ENCODE data around the gene CTDSP2. TPM values are rescaled to one million over a fixed set of nuclear protein-coding genes. Genes with fewer than 3 reads are reported as not detected.
"Not testable (repeated sequence)": the region's sequence is repeated elsewhere in the genome, so short reads cannot be mapped to it uniquely, and the experiment has no call there.

The CTDSP2 gene
- total RNA-seq, 1 experiment from 2014 or later, result 44.8 TPM

DNA sequence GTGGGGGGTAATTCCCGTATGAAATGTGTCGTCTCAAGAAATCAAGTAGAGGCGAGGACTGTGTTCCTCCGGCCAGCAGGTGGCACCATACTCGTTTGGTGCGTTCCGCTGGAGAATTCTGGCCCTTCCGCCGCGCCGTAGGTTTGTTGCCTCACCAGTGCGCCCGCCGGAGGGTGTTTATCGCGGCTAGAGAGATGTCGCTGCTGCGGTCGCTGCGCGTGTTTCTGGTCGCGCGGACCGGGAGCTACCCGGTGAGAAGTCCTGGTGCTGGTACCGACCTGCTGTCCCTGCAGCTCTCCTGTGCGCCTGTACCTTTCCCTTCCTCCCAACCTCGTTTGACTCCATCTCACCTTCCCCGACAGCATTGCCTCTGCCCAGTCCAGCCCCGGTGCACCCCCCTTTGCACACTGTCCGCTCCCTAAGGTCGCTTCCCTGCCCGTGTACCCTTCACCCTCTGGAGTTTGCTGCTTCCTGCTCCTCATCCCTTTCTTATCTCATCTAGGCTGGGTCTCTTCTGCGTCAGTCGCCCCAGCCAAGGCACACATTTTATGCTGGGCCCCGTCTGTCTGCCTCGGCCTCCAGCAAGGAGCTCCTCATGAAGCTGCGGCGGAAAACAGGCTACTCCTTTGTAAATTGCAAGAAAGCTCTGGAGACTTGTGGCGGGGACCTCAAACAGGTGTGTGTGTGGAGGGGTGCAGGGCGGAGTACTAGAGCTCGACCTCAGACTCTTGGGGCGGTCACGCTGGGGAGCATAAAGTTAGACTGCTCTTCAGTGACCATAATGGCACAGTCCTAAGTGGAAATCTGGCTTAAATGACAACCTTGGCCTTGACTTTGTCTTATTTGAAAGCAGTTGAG, 63.7 kb downstream of the CTDSP2 start, which contains the start of gene TSFM:
TSS of gene TSFM (plus strand) at position 180 of the 858 bp plus-strand sequence. CDS start at position 195, 15 bp downstream.
- peak; percentile 89 for DNase-seq (ENCODE audit: low spot score)

DNA sequence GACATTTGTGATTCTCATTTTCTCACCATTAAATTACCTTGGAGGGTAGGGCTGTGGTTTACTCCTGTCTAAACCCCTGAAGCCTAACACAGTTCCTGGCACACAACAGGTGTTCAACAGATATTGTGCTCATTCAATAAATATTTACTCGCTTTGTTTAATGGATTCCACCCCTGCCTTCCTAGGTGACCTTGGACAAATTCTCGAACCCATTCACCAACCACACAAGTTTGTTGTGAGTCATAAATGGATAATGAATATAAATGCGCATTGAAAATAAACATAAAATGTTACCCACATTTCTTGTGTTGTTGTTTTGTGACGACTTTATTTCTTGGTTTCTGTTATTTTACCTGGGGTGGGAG, 64.3 kb downstream of the CTDSP2 start:
- DNase-seq (ENCODE audit: low spot score), result no peak

DNA sequence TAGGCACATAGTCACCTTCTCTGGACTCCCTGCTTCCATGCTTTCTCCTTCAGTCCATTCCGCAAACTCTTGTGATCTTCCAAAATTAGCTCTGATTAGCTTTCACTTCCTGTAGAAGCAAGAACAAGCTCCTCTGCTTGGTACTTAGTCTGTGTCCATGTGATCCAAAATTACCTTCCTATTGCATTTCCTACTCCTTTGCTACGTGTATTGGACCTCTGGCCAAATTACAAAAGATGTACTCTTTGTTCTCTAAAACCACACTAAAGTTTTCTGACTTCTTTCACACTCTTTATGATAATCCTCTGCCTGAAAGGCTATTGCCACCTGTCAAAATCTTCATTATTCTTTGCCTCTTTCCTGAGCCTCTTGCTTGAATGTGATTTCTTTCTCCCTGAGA, 64.7 kb downstream of the CTDSP2 start:
- no peak for DNase-seq (ENCODE audit: low spot score)

DNA sequence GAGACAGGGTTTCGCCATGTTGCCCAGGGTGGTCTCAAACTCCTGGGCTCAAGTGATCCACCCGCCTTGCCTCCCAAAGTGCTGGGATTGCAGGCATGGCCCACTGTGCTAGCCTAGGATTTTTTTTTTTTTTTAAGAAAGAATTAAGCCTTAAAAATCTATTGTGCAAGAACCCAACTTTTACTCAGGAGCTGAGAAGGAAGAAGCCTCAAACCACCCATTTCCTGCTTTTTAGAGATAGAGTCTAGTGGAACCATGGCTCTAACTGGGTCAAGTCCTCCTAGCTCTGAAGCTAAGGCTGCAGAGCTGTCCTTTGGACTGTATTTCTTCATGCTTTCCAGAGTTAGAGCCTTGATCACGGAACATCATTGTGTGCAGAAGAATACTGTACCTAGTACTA, 65.3 kb downstream of the CTDSP2 start:
- no peak for DNase-seq (ENCODE audit: low spot score)

DNA sequence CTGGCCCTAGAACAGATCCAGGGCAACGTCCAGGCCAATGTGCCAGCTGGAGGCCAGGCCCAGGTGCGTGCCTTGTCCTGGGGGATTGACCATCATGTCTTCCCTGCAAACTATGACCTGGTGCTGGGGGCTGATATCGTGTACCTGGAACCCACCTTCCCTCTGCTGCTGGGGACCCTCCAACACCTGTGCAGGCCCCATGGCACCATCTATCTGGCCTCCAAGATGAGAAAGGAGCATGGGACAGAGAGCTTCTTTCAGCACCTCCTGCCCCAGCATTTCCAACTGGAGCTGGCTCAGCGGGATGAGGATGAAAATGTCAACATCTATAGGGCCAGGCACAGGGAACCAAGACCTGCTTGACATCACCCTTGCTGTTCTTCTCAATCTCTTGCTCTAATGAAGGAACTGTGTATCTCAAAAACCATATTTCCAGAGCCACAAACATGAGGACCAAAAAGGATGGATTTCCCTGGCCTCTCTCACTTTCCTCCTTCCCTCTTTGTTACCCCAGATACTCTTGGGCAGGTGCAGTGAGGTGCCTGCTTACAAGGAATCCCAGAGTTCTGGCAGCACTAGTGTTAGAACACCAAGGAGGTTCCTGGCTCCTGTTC, 66.1 kb downstream of the CTDSP2 start:
- no peak for DNase-seq (ENCODE audit: low spot score)

DNA sequence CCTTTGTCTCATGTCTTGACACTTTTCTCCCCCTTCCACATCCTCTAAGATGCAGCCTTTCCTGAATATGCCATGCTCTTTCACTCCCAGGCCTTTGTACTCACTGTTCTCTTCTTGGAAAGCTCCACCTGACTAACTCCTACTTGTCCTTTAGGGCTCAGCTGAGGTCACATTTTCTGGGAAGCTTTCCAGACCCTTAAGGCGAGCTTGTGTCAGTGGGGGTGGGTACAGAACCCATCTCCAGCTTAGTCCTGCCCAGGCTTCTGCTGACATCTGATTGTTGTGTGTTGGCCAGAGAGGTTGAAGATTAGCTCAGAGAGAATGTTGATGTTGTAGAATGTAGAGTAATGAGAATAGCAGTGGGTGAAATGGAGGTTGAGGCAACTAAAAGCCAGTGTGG, 66.8 kb downstream of the CTDSP2 start:
- no peak for DNase-seq (ENCODE audit: low spot score)

DNA sequence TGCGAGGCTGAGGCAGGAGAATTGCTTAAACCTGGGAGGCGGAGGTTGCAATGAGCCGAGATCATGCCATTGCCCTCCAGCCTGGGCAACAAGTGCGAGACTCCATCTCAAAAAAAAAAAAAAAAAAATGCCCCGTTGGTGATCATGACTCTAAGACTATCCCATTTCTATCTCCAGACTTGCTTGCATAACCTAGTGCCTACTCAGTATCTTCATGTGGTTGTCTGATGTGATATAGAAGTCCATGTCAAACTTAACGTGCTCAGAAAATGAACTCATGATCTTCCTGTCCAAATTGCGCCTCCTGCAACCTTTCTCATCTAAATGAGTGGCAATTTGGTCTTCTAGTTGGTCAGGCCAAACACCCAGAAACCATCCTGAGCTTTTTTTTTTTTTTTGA, 68.6 kb downstream of the CTDSP2 start:
- no peak for DNase-seq (ENCODE audit: low spot score)

DNA sequence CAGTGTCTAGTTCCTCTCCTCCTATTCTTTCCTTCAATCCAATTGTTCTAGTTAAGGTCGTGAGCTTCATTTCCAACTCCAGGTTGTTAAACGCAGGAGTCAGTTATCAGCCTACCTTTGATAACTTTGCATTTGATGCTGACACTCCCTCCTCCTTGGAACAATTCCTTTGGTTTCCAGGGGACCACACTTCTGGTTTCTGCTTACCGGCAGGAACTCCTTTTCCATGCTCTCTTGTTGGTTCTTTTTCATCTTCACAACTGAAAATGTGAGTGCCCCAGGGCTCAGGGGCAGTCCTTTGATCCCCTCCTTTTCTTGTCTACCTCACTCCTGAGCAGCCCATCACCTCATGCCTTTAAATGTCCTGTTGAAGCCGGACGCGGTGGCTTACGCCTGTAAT, 69.2 kb downstream of the CTDSP2 start:
- no peak for DNase-seq (ENCODE audit: low spot score)

DNA sequence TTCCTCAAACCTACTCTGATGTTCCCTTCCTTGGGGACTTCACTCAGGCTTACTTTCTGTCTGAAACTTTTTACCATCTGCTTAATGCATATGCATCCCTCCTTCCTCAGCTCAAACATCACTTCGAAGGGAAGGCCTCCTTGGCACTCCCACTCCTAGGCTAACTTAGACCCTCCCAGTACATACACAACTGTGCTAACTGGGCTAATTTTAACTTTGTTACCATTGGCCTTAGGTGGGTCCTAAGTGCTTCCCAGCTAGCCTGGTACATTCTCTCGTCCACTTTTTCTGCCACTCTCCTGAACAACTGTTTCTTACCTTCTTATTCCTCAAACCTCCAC, 70.3 kb downstream of the CTDSP2 start:
- DNase-seq (ENCODE audit: low spot score), result no peak

DNA sequence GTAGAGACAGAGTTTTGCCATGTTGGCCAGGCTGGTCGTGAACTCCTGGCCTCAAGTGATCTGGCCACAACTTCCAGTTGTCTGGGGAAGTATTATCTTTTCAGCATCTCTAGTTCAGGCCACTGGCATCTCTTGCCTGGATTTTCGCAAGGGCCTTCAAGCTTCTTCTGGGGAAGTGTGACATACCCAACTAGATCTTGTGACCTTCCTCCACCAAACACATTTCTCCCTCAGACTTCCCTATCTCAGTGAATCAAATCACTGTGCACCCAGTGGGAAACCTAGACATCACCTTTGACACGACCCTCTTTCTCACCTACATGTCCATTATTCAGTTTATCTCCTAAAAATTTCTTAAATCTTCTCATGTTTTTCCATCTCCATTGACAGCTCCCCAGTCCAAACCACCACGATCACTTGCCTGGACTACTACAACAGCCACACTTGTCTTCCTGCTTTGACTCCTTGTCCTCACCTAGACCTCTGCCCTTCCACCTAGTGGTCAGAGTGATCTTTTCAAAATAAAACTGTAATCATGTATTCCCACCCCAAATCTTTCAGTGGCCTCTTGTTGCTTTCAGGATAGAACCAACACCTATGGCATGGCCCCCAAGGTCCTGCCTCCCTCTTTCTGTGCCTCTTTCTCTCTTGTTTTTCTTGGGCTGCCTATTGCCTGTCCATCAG, 70.8 kb downstream of the CTDSP2 start:
- DNase-seq (ENCODE audit: low spot score), result no peak

DNA sequence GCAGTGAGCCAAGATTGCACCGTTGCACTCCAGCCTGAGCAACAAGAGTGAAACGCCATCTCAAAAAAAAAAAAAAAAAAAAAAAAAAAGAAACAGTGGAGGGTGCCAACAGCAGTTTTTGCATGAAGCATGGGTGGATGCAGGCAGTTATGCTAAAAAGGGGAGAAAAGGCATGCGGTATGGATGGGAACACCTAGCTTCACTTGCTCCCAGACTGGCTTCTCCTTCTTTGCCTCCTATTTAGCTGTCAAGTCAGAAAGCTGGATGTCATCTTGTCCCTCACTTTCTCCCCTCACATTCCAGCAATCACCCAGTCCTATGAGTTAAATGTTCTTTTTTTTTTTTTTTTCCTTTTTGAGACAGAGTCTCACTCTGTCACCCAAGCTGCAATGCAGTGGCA, 71.5 kb downstream of the CTDSP2 start:
- DNase-seq (ENCODE audit: low spot score), result no peak

DNA sequence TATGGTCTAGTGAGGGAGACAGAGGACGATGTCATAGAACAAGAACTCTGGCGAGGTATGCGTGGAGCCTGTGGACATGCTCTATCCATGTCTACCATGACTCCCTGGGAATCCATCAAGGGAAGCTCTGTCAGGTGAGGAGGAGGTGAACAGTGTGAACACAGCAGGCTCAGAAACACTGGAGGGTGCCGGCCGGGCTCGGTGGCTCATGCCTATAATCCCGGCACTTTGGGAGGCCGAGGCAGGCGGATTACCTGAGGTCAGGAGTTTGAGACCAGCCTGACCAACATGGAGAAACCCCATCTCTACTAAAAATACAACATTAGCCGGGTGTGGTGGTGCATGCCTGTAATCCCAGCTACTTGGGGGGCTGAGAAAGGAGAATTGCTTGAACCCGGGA, 71.9 kb downstream of the CTDSP2 start:
- DNase-seq (ENCODE audit: low spot score), result not testable (repeated sequence)

DNA sequence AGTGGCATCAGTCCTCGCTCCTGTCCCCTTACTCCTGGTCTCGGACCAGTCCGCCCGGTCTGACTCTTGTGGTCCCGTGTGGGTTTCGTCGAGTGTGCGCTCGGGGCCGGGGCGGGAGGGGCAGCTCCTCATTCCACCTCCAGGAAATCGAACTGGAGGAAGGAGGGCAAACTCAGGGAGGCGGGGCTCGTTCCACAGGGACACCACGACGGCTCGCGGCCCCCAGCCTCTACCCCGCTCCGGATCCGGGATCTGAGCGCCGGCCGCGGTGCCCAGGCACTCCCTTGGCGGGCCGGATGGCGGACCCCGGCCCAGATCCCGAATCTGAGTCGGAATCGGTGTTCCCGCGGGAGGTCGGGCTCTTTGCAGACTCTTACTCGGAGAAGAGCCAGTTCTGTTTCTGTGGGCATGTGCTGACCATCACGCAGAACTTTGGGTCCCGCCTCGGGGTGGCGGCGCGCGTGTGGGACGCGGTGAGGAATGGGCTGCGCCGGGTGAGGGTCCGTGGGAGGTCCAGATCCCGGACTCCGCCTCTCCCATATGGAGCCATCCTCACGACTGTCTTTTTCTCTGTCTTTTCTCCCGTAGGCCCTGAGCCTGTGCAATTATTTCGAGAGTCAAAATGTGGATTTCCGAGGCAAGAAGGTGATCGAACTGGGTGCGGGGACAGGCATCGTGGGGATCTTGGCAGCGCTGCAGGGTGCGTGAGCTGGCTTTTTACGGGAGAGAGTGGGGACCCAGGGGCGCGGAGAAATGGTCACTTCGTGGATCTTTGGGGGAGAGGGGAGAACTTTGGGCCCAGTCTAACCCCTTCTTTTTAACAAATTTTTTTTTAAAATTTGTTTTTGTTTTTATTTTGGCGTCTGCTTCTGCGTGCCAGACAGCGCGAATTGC, 73.9 kb downstream of the CTDSP2 start, which contains the start of gene EEF1AKMT3:
TSS of gene EEF1AKMT3 (plus strand) at position 186 of the 894 bp plus-strand sequence. CDS start at position 297, 111 bp downstream.
- no peak for DNase-seq (ENCODE audit: low spot score)

DNA sequence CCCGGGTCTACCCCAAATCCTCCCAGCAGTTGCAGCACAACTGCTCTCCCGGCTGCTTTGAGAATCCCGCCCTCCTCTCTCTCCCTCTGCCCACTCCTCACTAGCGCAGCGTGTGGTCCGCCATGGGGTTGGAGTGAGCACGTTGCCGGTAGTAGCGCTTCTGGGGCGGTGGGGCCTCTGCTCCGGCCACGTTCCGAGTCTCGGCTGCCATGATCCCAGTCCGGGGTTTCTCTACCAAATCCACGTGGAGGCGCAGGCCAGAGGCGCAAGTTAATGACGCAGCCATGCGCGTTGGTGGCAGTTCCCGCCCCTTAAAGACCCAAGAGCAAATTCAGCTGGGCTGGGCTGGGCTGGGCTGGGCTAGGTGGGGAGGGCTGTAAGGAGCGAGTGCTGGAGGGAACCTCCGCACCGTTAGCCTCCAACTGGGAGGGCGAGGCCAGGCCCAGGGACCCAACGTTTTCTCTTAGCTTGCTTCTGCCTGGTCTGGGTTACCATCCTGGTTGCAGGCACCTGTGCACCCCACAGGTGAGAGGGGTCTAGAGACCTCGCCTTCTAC, 74.6 kb downstream of the CTDSP2 start, which contains the start of gene METTL1:
TSS of gene METTL1 (minus strand) at position 233 of the 556 bp plus-strand sequence. CDS start at position 211, 22 bp downstream.
- DNase-seq (ENCODE audit: low spot score), result peak; percentile 96

DNA sequence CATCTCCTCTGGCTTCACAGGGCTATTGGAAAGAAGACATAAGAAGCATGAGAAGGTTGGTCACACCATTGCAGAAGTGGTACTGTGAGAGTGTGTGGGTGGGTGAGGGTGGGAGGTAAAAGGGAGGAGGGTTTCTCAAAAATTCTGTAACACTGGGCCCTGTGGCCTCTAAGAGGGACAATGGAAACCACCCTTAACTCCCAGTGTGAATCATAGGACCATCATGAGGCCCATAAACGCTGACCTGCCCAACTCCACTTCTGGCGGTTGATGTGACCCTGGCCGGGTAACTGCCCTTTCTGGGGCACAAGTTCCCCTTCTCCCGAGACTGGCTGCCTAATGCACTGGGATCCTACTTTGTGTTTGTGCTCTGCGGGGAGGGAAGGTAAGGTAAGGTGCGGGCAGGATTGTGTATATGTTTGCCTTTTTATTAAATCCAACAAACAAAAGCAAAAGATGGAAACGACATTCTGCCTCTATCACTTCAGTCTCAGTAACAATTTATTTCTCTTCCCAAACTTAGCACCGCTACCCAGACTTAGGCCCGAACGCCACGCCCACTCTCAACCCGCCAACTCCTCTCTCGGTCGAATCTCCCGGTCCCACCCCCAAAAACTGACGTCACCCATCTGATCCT, 75.2 kb downstream of the CTDSP2 start:
- peak; percentile 88 for DNase-seq (ENCODE audit: low spot score)

DNA sequence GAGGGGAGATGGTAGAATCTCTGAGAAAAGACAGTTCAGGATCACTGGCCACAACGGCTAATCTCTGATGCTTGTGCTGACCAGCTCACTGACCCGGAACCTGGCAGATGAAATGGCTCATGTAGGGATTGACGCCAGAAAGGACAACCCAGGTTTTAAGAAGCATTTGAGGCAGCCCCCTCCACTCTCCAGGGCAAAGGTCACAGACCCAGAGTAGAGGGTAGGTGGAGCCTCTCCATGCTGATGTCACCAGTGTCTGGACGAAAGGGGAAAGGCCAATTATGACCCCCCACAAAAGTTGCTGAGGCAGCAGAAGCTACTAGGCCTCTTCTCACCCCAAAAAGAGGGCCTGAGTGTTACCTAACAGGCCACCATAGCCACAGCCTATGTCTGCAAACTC, 75.8 kb downstream of the CTDSP2 start:
- no peak for DNase-seq (ENCODE audit: low spot score)

All from H4 (cell line).